Measurements from ENCODE around the gene TTC13.
"Not testable (repeated sequence)": the region's sequence is repeated elsewhere in the genome, so short reads cannot be mapped to it uniquely, and the experiment has no call there.

The TTC13 gene

DNA sequence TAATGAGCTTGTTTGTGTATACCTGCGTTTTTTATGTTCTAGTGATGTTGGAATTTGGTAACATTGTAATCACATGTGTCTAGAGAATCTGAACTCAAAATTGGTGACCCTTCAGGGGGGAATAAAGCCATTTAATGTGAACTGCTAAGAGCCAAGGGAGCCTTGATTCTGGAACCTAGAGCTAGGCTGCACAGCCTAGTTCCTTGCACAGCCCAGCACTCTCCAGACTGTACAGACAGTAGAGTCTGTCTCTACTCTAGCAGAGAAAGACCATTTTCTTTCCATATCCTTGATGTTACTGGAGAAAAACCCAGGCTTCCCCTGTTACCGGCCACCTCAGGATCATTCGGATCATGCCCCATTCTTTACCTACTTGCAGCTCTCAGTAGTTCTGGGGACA, 8.8 kb upstream of the TTC13 start:
- no peak for DNase-seq (ENCODE audit: low read depth in 2 of 2)

DNA sequence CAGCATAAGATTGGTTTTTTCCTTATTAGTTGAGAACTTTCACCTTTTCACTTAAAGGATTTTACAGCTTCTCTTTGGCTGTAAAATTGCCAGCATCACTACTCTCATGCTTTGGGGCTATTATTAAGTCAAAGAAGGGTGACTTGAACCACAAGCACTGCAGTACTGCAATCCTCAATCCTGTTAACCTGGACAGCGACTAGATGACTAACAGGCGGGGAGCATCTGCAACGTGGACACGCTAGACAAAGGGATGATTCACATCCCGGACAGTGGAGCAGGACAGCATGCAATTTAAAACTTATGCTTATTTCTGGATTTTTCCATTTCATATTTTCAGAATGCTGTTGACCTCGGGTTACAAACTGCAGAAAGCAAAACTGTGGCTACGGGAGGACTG, 8.3 kb upstream of the TTC13 start:
- no peak for DNase-seq (ENCODE audit: low read depth in 2 of 2)

DNA sequence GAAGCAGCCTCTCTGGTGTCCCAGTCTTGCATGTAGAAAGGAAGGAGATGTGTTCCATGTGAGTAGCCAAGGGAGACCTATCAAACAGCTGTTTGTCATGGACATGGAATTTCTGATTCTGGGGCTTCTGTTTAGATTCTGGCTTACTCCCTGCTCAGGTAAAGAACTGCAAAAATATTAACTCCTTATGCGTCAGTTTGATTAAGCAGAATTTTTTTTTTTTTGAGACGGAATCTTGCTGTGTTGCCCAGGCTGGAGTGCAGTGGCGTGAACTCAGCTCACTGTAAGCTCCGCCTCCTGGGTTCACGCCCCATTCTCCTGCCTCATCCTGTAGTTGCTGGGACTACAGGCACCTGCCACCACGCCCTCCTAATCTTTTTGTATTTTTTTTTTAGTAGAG, 7.0 kb upstream of the TTC13 start:
- no peak for DNase-seq (ENCODE audit: low read depth in 2 of 2)

DNA sequence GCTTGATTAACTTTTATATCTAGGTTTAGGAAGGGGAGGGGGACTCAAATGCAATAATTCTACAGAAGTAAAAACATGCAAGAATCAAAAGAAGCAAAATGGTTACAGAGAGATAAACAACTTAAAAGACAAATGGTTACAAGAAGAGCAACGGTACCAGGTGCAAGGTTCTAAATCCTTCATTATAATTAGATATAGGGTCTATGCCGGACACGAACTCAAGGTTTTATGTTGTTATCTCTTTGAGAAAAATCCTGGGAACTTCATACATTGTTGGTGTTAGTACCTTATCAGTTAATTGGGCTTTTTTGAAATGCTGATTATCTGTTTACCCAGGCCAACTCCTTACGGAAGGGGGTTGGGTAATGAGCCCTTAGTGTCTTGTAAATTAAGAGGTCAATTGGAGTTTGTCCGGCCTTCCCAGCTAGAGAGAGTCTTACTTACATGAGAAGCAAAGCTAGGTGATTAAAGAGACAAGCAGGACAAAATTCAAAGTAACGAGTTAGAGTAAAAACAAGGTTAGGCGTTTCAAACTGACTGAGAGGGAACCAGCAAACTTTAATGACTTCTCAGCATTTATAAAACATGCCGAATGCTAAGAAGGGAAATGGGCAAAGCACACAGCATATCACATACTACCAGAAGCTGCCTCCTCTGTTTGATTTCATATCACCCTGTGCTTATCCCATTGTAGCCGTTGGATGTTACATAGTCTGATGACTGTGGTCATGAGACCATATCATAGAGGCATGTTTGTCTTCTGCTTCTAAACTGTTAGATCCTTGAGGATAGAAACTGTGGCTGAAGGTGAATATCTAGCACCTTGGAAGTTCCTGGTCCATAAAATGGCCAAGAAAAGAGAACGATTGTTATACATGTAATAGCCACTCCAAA, 6.2 kb upstream of the TTC13 start:
- DNase-seq (ENCODE audit: low read depth in 2 of 2) = not testable (repeated sequence)

DNA sequence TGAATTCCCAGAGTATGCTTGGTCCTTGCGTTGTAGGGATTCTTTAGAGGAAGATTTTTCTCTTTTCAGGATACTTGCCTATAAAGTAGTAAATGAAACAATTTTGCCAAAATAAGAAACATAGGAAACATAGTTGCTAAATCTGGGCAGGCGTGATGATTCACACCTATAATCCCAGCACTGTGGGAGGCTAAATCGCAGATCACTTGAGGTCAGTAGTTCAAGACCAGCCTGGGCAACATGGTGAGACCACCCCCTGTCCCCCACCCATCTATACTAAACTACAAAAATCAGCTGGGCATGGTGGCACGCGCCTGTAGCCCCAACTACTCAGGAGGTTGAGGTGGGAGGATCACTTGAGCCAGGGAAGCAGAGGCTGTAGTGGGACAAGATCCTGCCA, 5.2 kb upstream of the TTC13 start:
- no peak for DNase-seq (ENCODE audit: low read depth in 2 of 2)

DNA sequence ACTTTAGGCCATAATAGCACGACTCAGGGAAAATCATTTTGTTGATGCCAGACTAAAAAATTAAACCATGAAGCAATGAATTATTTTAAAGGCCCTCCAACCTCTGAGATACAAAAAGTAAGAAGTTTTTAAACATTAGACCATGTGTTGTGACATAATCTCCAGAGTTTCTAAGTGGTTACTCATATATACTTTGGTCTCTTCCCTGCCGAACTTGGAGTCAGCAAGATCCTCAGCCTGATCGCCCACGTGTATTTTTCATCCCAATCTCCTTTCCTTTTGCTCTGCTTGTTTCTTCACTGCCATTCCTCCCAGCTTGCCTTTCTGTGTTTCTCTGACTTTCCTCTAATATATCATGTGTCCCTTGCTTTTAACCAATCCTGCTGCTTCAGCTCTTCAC, 4.0 kb upstream of the TTC13 start:
- no peak for DNase-seq (ENCODE audit: low read depth in 2 of 2)

DNA sequence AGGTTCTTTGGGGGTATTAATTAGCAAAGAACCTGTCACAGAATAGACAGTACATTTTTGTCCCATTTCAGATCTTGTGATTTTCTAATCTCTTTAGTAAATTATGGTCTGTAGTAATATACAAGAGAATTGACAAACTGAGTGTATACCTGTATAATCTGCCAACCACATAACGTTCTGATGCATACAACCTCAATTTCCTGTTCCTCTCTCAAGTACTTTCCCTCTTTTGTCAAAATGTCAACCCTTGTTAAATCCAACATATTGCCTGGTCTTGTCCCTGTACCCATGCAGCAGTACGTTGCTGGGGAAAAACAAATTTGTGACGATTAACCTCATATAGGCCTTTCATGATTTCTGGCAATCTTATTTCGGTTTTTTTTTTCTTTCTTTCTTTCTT, 1.3 kb upstream of the TTC13 start:
- no peak for DNase-seq (ENCODE audit: low read depth in 2 of 2)

DNA sequence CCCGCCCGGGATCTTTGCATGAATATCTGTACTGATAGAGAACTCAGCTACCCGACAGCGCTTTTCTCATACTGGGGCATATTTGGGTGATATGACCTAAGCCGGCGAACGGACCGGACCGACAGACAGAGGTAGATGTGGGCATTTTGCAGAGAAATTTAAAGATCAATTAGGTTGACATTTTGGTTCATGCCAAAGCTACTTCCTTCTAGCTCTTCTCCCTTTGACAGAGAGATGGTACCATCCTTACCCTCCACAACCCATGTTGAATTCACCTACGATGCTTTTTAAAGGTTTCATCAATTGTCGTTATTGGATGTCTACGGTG, 692 bp upstream of the TTC13 start:
- no peak for DNase-seq (ENCODE audit: low read depth in 2 of 2)

DNA sequence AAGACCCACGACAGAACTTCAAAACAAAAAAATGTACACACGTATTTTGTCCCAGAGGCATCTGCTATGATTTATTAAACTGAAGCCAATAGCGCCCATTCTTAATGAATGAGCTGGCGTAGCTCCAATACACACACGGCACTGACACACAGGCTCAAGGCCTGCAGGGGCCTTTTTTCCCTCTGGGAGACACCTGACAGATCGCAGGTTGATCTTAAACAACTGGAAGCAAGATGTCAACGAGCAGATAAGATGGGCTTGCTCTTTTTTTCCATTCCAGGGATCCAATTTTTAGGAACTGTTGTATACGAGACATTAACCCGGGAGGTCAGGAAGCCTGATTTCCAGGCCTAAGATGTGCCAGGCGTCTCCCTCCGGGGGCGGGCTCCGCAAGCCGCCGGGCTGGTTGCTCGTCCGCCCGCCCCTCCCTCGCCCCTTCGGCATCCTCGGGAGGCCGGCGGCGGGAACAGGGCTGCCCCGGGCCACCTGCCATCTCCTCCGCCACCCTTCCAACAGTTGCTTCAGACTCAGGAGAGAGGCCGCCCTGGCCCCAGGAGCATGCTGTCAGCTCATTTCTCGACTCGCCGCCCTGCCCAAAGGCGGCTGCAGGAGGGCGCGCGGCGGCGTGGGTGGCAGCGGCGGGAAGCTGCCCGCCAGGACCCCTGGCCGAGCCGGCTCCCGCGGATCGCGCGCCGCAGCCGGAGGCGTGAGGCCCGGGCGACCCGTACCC, 735 bp downstream of the TTC13 start:
- DNase-seq (ENCODE audit: low read depth in 2 of 2) = peak in 1 of 2 donors; percentile 30

DNA sequence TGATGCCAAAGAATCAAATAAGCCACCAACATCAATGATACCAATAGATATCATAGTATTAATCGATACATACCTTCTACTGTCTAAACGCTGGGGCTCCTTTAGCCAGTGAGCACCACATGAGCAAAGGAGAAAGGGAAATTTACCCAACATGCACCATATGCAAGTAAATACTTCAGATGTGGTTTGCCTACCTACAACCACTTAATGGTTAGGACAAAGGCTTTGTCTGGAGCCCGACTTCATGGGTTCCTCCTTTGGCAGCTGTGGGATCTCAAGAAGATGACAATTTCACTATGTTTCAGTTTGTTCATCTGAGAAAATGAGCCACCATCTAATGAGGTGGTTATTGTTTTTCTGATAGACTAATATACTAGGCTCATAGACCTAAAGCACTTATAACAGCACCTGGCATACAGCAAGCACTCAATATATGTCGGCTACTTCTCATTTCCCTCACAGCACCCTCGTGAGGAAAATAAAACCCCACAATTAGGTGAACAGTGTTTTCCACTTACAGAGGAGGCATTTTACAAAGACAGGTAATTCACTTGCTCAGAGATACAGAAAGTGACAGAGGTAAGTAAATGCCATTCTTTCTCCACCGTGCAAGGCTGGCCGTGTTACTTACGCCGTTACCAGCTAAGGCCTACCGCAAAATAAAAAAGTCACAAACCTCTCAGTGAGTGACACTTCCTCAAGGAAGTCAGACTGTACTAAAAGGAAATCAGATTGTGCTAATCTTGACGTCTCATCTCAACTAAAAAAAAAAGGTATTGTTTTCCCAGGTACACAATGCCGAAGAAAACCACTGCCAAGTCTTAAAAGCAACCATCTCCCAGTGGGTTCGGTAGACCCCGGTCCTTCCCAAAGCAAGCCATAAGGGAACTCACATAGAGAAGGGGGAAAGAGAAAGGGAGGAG, 1.6 kb downstream of the TTC13 start:
- peak in 1 of 2 donors; percentile 24 for DNase-seq (ENCODE audit: low read depth in 2 of 2)

DNA sequence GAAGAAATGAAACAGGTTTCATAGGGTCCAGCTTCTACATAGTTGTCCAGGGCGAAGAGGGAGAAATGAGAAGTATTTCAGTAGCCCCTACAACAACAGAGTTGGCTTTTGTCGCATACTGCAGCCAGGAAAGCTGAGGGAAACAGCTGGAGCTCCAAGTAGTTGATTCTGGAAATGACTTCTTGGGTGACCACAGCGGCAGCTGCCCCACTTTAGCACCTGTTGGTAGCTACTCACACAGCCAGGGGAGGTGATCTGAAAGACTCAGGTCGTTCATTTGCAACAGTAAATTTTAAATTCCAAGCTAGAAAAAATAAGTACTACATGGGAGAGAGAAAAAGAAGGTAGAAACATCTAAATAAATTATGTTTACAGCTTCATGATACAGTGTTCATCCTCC, 2.3 kb downstream of the TTC13 start:
- no peak for DNase-seq (ENCODE audit: low read depth in 2 of 2)

DNA sequence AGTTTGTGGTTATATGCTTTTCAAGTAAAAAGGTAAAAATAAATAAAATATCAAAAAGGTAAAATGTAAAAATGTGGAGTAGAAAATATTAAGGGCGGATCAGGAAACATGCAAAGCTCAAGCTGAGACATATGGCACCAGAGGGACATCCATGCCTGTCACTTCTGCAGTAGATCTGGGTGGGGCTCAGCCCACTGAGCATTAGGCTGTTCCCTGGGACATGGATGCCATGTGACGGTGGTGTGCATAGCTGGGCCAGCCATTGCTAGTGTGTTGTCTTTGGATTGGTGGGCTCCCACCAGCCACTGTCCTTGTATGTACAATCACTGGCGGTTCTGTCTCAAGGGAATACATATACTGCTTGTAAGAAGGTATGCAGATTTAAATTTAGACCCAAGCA, 3.0 kb downstream of the TTC13 start:
- no peak for DNase-seq (ENCODE audit: low read depth in 2 of 2)

DNA sequence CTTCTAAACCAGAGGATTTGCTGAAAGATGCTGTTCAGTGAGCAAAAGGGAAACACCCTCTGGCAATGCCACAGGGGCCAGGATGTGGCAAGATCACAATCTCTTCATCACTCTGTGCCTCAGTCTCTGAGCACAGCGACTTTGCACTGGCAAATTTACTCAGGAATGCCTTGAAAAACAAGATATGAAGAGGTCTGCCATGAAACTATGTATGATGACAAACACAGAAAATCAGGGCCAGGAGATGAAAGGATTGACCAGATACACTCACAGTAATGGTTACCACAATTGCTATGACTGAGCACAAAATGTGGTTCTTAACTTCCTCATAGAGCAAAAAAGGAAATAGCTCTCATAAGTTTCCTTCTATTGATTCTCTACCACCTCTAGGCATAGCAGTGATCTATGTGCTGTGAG, 5.8 kb downstream of the TTC13 start:
- peak in 1 of 2 donors; percentile 24 for DNase-seq (ENCODE audit: low read depth in 2 of 2)

DNA sequence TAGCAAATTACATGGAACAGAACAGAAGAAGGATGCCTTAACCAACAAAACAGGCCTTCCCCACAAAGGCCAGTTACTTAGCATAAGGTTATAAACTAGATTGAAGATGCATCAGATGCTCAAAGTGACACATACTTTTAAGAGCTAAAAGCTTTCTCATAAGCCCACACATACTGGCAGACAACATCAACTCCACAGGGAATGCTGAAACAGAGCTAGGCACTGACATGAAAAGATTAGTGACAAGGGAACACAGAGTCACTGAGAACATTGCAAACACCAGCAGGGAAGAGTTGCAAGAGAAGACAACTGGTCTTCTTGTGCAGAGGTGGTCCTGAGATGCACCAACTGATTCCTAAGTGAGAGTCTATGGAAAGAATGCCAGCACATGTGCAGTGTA, 6.9 kb downstream of the TTC13 start:
- DNase-seq (ENCODE audit: low read depth in 2 of 2) = no peak

DNA sequence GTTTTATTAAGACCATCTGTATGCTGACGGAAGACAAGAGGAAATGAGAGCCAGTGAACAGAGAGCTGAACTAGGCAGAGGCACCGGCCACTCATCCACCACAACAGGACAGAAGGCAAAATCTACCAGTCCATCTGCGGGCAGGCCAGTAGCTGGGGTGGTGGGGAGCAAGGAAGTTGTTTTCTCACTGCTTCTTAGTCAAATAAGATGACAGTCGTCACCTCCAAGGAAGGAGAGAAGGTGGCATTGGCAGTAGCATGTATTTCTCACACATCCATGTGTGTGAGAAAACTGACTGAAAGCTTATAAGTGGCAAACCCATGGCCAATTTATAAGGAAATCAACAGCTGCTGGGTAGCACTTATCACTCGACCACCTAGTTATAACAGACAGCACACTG, 8.2 kb downstream of the TTC13 start:
- DNase-seq (ENCODE audit: low read depth in 2 of 2) = no peak

DNA sequence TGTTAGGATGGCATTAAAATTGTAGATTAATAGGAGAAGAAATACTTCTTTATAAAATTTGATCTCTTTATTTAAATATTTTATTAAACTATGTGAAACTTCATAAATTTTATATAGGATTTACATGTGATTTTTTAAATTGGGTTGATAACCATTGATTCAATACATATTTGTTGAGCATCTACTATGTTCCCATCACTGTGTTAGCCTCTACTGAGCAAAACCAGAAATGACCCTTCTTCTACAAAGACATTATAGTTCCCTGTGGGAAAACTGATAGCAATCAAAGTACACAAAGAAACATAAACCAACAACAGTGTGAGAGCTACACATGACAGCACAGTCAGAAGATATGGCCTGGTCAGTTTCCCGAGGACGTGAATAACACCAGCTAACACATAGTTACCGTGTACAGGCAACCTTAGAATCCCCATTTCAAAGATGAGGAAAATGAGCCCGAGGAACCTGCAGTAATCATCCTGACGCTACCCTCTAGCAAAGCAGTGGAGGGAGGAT, 12.2 kb downstream of the TTC13 start:
- no peak for DNase-seq (ENCODE audit: low read depth in 2 of 2)

DNA sequence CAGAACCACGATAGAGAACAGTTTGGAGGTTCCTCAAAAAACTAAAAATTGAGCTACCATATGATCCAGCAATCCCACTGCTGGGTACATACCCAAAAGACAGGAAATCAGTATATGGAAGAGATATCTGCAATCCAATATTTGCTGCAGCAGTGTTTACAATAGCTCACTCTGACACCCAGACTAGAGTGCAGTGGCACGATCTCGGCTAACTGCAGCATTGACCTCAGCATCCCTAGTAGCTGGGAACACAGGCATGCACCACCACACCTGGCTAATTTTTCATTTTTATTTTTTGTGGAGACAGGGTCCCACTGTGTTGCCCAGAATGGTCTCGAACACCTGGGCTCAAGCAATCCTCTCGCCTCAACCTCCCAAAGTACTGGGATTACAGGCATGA, 13.1 kb downstream of the TTC13 start:
- no peak for DNase-seq (ENCODE audit: low read depth in 2 of 2)

DNA sequence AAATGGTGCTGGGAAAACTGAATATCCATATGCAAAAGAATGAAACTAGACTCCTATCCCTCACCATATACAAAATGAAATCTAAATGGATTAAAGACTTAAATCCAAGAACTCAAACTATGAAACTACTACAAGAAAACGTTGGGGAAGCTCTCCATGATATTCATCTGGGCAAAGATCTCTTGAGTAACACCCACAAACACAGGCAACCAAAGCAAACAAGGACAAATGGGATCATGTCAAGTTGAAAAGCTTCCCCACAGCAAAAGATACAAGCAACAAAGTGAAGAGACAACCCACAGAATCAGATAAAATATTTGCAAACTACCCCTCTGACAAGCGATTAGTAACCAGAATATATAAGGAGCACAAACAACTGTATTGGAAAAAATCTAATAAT, 13.8 kb downstream of the TTC13 start:
- no peak for DNase-seq (ENCODE audit: low read depth in 2 of 2)

DNA sequence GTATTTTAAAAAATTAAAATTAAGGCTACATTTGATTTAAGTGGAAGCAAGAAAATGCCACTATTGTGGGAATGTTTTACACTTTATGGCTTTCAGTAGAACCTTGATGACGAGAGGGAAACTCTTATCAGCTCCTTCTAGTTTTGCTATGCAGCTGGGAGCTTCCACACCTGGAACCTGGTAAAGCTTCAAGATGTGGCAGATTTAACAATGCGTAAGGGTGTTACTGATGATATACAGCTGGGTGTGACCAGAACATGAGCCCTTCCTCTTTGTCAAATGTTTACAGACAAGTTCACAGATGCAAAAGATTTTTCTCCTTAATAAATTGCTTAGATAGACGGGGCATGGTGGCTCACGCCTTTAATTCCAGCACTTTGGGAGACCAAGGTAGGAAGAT, 20.3 kb downstream of the TTC13 start:
- no peak for DNase-seq (ENCODE audit: low read depth in 2 of 2)

DNA sequence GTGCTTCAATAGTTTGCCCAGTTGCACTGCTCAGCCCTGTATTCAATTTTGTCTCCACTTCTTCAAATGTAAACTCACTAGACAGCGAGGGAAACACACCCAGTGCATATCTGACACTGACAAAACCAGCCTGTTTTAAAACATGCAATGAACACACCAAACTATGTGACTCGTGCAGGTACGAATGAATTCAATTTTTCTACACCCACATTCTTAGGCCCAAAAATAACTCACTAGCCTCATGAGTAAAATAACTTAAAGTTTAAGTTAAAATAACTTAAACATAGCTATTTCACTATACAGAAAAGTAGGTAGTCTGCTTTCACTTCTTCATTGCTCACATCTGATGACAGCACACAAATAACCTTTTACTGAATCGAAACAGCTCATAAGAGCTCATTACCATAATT, 21.1 kb downstream of the TTC13 start:
- no peak for DNase-seq (ENCODE audit: low read depth in 2 of 2)

DNA sequence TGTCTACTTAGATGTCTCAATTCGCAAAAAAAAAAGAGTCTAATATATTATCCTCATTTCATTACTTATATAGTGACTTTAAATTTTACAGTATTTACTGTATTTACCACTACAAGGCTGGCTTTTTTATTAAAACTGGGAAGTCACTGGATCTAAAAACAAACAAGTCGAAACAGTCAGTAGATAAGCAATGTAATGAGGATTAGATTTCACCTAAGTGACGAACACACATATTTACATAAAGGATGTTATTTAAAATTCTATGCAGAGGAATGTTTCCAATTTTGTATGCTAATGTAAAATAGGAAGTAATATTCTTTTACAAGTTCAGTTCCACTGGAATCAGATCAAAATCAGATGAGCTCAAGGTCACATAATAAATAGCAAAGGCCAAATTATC, 28.3 kb downstream of the TTC13 start:
- DNase-seq (ENCODE audit: low read depth in 2 of 2) = no peak

DNA sequence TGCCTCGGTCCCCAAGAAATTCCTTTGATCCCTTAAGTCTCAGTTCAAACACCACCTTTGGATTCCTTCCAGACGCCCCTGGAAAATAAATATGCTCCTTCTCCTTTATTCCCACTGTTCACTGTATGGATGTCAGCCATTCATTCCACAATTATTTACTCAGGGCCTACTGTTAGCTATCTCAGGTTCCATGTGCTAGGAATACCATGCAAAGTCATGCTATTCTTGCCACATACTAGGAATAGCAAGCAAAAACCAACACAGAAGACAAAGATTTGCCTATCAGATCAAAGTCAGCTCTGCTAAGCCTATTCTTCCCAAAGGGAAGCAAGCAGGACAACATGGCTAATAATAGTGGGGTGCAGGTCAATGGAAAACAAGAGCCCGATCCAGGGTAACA, 29.8 kb downstream of the TTC13 start:
- DNase-seq (ENCODE audit: low read depth in 2 of 2) = no peak
